Mammary epithelial cell (primary cell): ENCODE data around the gene COL8A2.

Experiments used
- CTCF ChIP-seq, 2 donors: IDR thresholded peaks in 1 of 2; conservative IDR thresholded peaks in 1 of 2; 2 replicates each; pipeline ENCODE4 v1.5.1; 2011 to 2012; ENCODE audit warnings: inconsistent platforms in 2 of 2, low read length in 2 of 2, mild to moderate bottlenecking in 2 of 2, control low read depth in 1 of 2, low read depth in 1 of 2; ENCODE audit not compliant: insufficient read depth in 1 of 2; ENCODE audit errors: extremely low read depth in 1 of 2
- EZH2 ChIP-seq: IDR thresholded peaks from 2 replicates; pipeline ENCODE4 v1.6.1; 2012; ENCODE audit warnings: low read length, inconsistent platforms, borderline replicate concordance

DNA sequence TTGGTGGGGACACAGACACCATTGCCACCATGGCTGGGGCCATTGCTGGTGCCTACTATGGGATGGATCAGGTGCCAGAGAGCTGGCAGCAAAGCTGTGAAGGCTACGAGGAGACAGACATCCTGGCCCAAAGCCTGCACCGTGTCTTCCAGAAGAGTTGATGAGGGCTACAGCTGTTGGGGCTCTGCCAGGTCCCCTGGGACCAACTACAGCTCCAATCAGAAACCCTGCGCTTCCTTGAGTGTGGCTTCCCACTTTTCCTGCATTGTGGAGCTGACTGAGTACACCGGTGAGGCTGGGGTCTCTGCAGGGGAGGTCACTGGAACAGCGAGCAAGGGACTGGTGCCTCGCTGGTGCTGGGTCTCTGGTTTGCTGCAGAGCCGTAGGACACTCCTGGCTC lies 31.8 kb downstream of the COL8A2 start:
- TF ChIP-seq CTCF (conservative IDR thresholded peaks at IDR 0.05 in 1 of 2, IDR thresholded peaks at IDR 0.05 in 1 of 2; ENCODE audit: extremely low read depth in 1 of 2, insufficient read depth in 1 of 2, low read depth in 1 of 2, low read length in 2 of 2) = no peak
- TF ChIP-seq EZH2 = no peak
